SK-N-SH (cell line): ENCODE measurements around the gene SAMD4A. TPM values are rescaled to one million over a fixed set of nuclear protein-coding genes. Genes with fewer than 3 reads are reported as not detected.
A peak's percentile ranks its signal among the peaks of the same experiment; 100 is the strongest.

ENCODE experiments used
- CTCF ChIA-PET: fragments of 300-600, 350-600 bp; formaldehyde crosslinking; extraction: SDS; loops from one replicate; lab custom pipeline; 2021; lab: Yijun Ruan, JAX
- POLR2A ChIA-PET: fragments of 350-600 bp; sonication (Branson Sonifier 250); formaldehyde crosslinking; extraction: SDS; loops from one replicate; lab custom pipeline; 2020; ENCODE audit warnings: antibody characterized with exemption, inconsistent platforms; lab: Yijun Ruan, JAX
- DNase-seq: peaks from one replicate; pipeline ENCODE4 v3.0.0; 2012
- H2AFZ ChIP-seq: fragments of 200-600 bp; sonication (generic); 2 replicates; pipeline ENCODE4 v1.8.1; 2016; ENCODE audit warnings: antibody characterized with exemption, mild to moderate bottlenecking, low read depth
- H3F3A ChIP-seq: fragments of 200-600 bp; sonication (generic); replicated peaks from 2 replicates; pipeline ENCODE3; 2016; ENCODE audit warnings: antibody characterized with exemption, mild to moderate bottlenecking; ENCODE audit not compliant: insufficient read depth
- H3K27ac ChIP-seq, 2 experiments: fragments of 200-500 bp in 1 of 2; fragments of 200-600 bp in 1 of 2; sonication (Bioruptor generic) in 1 of 2; sonication (generic), shearing (Covaris generic) in 1 of 2; 2 replicates each; pipeline versions ENCODE4 v1.5.1 to v1.6.1; 2014 to 2016; ENCODE audit warnings: low read depth in 2 of 2, inconsistent platforms in 1 of 2, low read length in 1 of 2, mild to moderate bottlenecking in 1 of 2, mixed read lengths in 1 of 2
- H3K27me3 ChIP-seq: fragments of 200-600 bp; sonication (generic), shearing (Covaris generic); 2 replicates; pipeline ENCODE4 v1.6.1; 2016; ENCODE audit warnings: mixed run types; ENCODE audit not compliant: insufficient read depth
- H3K36me3 ChIP-seq, 2 experiments: fragments of 200-500 bp in 1 of 2; fragments of 200-600 bp in 1 of 2; sonication (Bioruptor generic) in 1 of 2; sonication (generic) in 1 of 2; replicated peaks in 1 of 2; 2 replicates each; pipeline versions ENCODE3 to v1.5.1; 2014 to 2016; ENCODE audit warnings: low read length in 1 of 2, mild to moderate bottlenecking in 1 of 2; ENCODE audit not compliant: insufficient read depth in 2 of 2, control insufficient read depth in 1 of 2
- H3K4me1 ChIP-seq, 2 experiments: fragments of 200-500 bp in 1 of 2; fragments of 200-600 bp in 1 of 2; sonication (Bioruptor generic) in 1 of 2; sonication (generic), shearing (Covaris generic) in 1 of 2; 2 replicates each; pipeline versions ENCODE4 v1.5.1 to v1.6.1; 2014 to 2016; ENCODE audit warnings: low read depth in 1 of 2, low read length in 1 of 2, mixed run types in 1 of 2; ENCODE audit not compliant: insufficient read depth in 2 of 2, control insufficient read depth in 1 of 2
- H3K4me2 ChIP-seq: fragments of 200-600 bp; sonication (generic), shearing (Covaris generic); 2 replicates; pipeline ENCODE4 v1.6.1; 2017; ENCODE audit warnings: mixed run types
- H3K4me3 ChIP-seq, 2 experiments: fragments of 200-500 bp in 1 of 2; fragments of 200-600 bp in 1 of 2; sonication (Bioruptor generic) in 1 of 2; sonication (generic), shearing (Covaris generic) in 1 of 2; 2 replicates each; pipeline versions ENCODE4 v1.5.1 to v1.8.1; 2014 to 2016; ENCODE audit warnings: low read depth in 2 of 2, inconsistent platforms in 1 of 2, low read length in 1 of 2, mild to moderate bottlenecking in 1 of 2, mixed read lengths in 1 of 2, moderate library complexity in 1 of 2
- H3K79me2 ChIP-seq: fragments of 200-600 bp; sonication (generic); 2 replicates; pipeline ENCODE4 v1.8.1; 2017; ENCODE audit warnings: mild to moderate bottlenecking; ENCODE audit not compliant: insufficient read depth
- H3K9ac ChIP-seq: fragments of 200-600 bp; sonication (generic); 2 replicates; pipeline ENCODE4 v1.6.1; 2017; ENCODE audit warnings: mixed run types
- H3K9me2 ChIP-seq: fragments of 200-600 bp; sonication (generic); 2 replicates; pipeline ENCODE4 v1.6.1; 2017; ENCODE audit warnings: mixed run types
- H3K9me3 ChIP-seq: fragments of 200-600 bp; sonication (generic); 2 replicates; pipeline ENCODE4 v1.6.1; 2017; ENCODE audit warnings: mixed run types, mild to moderate bottlenecking, moderate library complexity
- H4K20me1 ChIP-seq: fragments of 200-600 bp; sonication (generic); 2 replicates; pipeline ENCODE4 v1.6.1; 2017; ENCODE audit warnings: mild to moderate bottlenecking, mixed run types; ENCODE audit not compliant: insufficient read depth
- CTCF ChIP-seq: fragments of 200-600 bp; sonication (generic); IDR thresholded peaks from 2 replicates; pipeline ENCODE4 v1.6.1; 2017; ENCODE audit warnings: antibody characterized with exemption, mild to moderate bottlenecking, moderate library complexity
- ELF1 ChIP-seq: IDR thresholded peaks from 2 replicates; pipeline ENCODE4 v1.4.0; 2012
- EP300 ChIP-seq, 2 experiments: IDR thresholded peaks; 2 replicates each; pipeline versions ENCODE4 v1.4.0 to v1.6.1; 2012; ENCODE audit warnings: borderline replicate concordance in 1 of 2, low read depth in 1 of 2, low read length in 1 of 2
- FOXJ3 ChIP-seq: sonication (generic); formaldehyde crosslinking; IDR thresholded peaks from 2 replicates; pipeline ENCODE4 v1.5.1; 2020; ENCODE audit warnings: mild to moderate bottlenecking, missing genetic modification reagents
- FOXM1 ChIP-seq: IDR thresholded peaks from 2 replicates; pipeline ENCODE4 v1.4.0; 2012; ENCODE audit warnings: low read depth, mild to moderate bottlenecking
- JUND ChIP-seq: IDR thresholded peaks from 2 replicates; pipeline ENCODE4 v1.4.0; 2012
- MAX ChIP-seq: IDR thresholded peaks from 2 replicates; pipeline ENCODE4 v1.4.0; 2012; ENCODE audit warnings: low read depth
- NRF1 ChIP-seq: IDR thresholded peaks from 2 replicates; pipeline ENCODE4 v1.6.1; 2012; ENCODE audit warnings: low read depth, mild to moderate bottlenecking, low read length
- PBX3 ChIP-seq: IDR thresholded peaks from 2 replicates; pipeline ENCODE4; 2012
- RAD21 ChIP-seq: IDR thresholded peaks from 2 replicates; pipeline ENCODE4 v1.6.1; 2012; ENCODE audit warnings: mild to moderate bottlenecking, low read length
- RCOR1 ChIP-seq: fragments of 150-350 bp; IDR thresholded peaks from 2 replicates; pipeline ENCODE4 v1.6.1; 2017; ENCODE audit warnings: antibody characterized with exemption, low read length
- REST ChIP-seq: IDR thresholded peaks from 2 replicates; pipeline ENCODE4 v1.6.1; 2012; ENCODE audit warnings: mild to moderate bottlenecking, low read depth, low read length, moderate library complexity
- RXRA ChIP-seq: IDR thresholded peaks from 2 replicates; pipeline ENCODE4 v1.4.0; 2012; ENCODE audit warnings: low read depth, mild to moderate bottlenecking, borderline replicate concordance
- SMC3 ChIP-seq: IDR thresholded peaks from 2 replicates; pipeline ENCODE4 v1.6.1; 2012; ENCODE audit warnings: low read depth, low read length, improper control_type of control experiment
- TCF12 ChIP-seq: IDR thresholded peaks from 2 replicates; pipeline ENCODE4 v1.4.0; 2012
- TEAD4 ChIP-seq: IDR thresholded peaks from 2 replicates; pipeline ENCODE4 v1.4.0; 2012; ENCODE audit warnings: mild to moderate bottlenecking, borderline replicate concordance; ENCODE audit not compliant: insufficient read depth
- USF2 ChIP-seq: fragments of 150-350 bp; IDR thresholded peaks from 2 replicates; pipeline ENCODE4 v1.6.1; 2017; ENCODE audit warnings: antibody characterized with exemption, low read length, low read depth, borderline replicate concordance
- WGBS: methylation state at CpG from one replicate; pipeline ENCODE4 v1.1.6; 2017; ENCODE audit warnings: low lambda C conversion rate; 5-methylcytosine and 5-hydroxymethylcytosine counted together
- polyA plus RNA-seq, 3 experiments: library from polyadenylated mRNA; depleted of rRNA; stranded (reverse); fragments of >200 nt; gene quantifications; 2 replicates each; pipeline ENCODE4 v1.2.3, GENCODE V29; 2012

The SAMD4A gene
- polyA plus RNA-seq, 1 of the 3 experiments (the other 2 are of a cell fraction), result 5.0 TPM

- peak in 1 of 2 experiments; percentile 69; a peak in 2 of 4 replicates for TF ChIP-seq EP300 (IDR thresholded peaks at IDR 0.05; ENCODE audit: borderline replicate concordance in 1 of 2, low read depth in 1 of 2, low read length in 1 of 2)
- peak; percentile 82 for TF ChIP-seq TCF12
- TF ChIP-seq ELF1, result no peak
- no peak for TF ChIP-seq SMC3
- TF ChIP-seq CTCF, result no peak
- no peak for TF ChIP-seq RAD21
- TF ChIP-seq MAX, result 0 out of 2 replicates have a peak, but pooled peaks have one; percentile 24
- peak; percentile 66 for TF ChIP-seq FOXM1
- TF ChIP-seq TEAD4, result 0 out of 2 replicates have a peak, but pooled peaks have one; percentile 39
- TF ChIP-seq USF2, result no peak
- peak; percentile 77 for TF ChIP-seq JUND
Measured at GRCh38 chr14:54683882-54684794, 117.2 kb downstream of the SAMD4A start (continued).

- peak overlapping the region; percentile 47; the same call in 1 of the 2 replicates for H3K9ac ChIP-seq
- CTCF ChIA-PET, result interaction anchor here (0.7 to 4.4 kb wide), 4 partner anchors 87 to 134 kb away, joined by 3 to 36 read pairs (median 5); partner anchors contain the start of gene SAMD4A
- POLR2A ChIA-PET, result interaction anchor here (0.6 to 1.2 kb wide), 3 partner anchors 118 to 133 kb away, joined by 3 to 5 read pairs (median 3); partner anchors contain the start of gene SAMD4A
Measured at GRCh38 chr14:54685286-54685845, 118.4 kb downstream of the SAMD4A start.

More at GRCh38 chr14:54685286-54685845, 118.4 kb downstream of the SAMD4A start:
- no peak overlapping the region for H3K4me3 ChIP-seq
- H3K9me2 ChIP-seq, result no peaks in the 10 kb centered on the region
- no peak overlapping the region for H2AFZ ChIP-seq
- peaks cover 84% of the 10 kb centered on the region for H3K79me2 ChIP-seq
- peak overlapping the region; percentile 74; the same call in 1 of the 2 replicates for H3K4me2 ChIP-seq
- no peaks in the 10 kb centered on the region for H3K27me3 ChIP-seq
- H4K20me1 ChIP-seq, result peaks cover 4% of the 10 kb centered on the region
- TF ChIP-seq FOXJ3 (no peak), REST (no peak), FOXM1 (no peak), MAX (no peak), NRF1 (no peak), PBX3 (no peak), RCOR1 (no peak), RXRA (no peak), JUND (no peak)
- DNase-seq, result no peak
- H3K9me3 ChIP-seq, result no peaks in the 10 kb centered on the region
- H3K27ac ChIP-seq, result peak overlapping the region; percentile 72 to 81
- WGBS, result 98% methylated on average over 4 of the region's 4 CpGs
- peaks cover 38 to 46% of the 10 kb centered on the region in 2 experiments for H3K4me1 ChIP-seq
- peaks cover 31% of the 10 kb centered on the region for H3F3A ChIP-seq
- H3K36me3 ChIP-seq, result peaks cover 0 to 5% of the 10 kb centered on the region in 2 experiments
